Thyroid gland (tissue), 4 donors: Measurements from ENCODE around the gene ATG4C.

Experiments
- POLR2A ChIP-seq, 2 donors: fragments of 450-650 bp; IDR thresholded peaks; one replicate each; pipeline ENCODE4 v1.6.1; 2017; ENCODE audit warnings: antibody characterized with exemption in 2 of 2, mild to moderate bottlenecking in 2 of 2, moderate library complexity in 1 of 2
- TF ChIP-seq, protein P1 (sequence below), 6 experiments: fragments of 200-600 bp in 3 of 6; fragments of 450-650 bp in 3 of 6; sonication (generic) in 3 of 6; IDR thresholded peaks; one replicate each; pipeline ENCODE4 v1.5.1; 2016 to 2019; ENCODE audit warnings: antibody characterized with exemption in 6 of 6, mild to moderate bottlenecking in 2 of 6, inconsistent platforms in 1 of 6, moderate library complexity in 1 of 6

DNA sequence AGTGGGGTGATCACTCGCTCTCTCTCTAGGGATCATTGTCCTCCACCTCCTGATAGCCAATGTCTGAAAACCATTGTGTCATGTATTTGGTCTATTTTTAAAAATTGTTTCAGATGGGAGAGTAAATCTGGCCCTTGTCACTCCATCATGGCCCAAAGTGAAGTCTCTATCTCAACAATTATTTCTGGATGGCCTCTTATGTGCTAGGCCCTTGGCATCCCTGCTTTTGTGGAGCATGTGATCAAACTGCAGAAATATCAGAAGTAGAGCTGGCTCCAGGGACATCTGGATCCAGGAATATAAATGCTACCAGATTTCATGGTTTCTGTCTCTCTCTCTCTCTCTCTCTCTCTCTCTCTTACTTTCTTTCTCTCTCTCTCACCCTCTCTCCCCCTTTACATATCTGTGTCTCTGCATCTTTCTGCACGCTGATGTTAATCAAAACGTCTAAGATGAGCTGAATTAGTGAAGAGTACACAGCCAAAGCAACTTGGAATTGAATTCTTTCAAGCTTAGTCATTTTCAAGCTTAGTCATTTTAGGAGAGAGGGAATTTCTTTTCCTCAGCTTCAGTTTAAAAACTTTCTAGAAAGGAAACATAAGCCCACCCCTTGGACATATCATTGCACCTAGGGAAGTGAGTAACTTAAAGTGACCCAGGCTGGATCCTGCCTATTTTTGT lies 48.3 kb upstream of the ATG4C start:
- TF ChIP-seq, protein P1, sequence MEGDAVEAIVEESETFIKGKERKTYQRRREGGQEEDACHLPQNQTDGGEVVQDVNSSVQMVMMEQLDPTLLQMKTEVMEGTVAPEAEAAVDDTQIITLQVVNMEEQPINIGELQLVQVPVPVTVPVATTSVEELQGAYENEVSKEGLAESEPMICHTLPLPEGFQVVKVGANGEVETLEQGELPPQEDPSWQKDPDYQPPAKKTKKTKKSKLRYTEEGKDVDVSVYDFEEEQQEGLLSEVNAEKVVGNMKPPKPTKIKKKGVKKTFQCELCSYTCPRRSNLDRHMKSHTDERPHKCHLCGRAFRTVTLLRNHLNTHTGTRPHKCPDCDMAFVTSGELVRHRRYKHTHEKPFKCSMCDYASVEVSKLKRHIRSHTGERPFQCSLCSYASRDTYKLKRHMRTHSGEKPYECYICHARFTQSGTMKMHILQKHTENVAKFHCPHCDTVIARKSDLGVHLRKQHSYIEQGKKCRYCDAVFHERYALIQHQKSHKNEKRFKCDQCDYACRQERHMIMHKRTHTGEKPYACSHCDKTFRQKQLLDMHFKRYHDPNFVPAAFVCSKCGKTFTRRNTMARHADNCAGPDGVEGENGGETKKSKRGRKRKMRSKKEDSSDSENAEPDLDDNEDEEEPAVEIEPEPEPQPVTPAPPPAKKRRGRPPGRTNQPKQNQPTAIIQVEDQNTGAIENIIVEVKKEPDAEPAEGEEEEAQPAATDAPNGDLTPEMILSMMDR (IDR thresholded peaks at IDR 0.05), result no peak
- no peak for TF ChIP-seq POLR2A (IDR thresholded peaks at IDR 0.05)
